NB4 (cell line): ENCODE data around the gene CAPN8.

Experiments
- MYC ChIP-seq: IDR thresholded peaks from 2 replicates; pipeline ENCODE4 v1.6.1; 2011; ENCODE audit warnings: low read depth, low read length
- TF ChIP-seq, protein P1 (sequence below): IDR thresholded peaks from one replicate; pipeline ENCODE4 v1.5.1; 2012; ENCODE audit warnings: low read depth, low read length

GRCh38 chr1:223714421-223714724, 48.9 kb upstream of the CAPN8 start:
- TF ChIP-seq, protein P1, sequence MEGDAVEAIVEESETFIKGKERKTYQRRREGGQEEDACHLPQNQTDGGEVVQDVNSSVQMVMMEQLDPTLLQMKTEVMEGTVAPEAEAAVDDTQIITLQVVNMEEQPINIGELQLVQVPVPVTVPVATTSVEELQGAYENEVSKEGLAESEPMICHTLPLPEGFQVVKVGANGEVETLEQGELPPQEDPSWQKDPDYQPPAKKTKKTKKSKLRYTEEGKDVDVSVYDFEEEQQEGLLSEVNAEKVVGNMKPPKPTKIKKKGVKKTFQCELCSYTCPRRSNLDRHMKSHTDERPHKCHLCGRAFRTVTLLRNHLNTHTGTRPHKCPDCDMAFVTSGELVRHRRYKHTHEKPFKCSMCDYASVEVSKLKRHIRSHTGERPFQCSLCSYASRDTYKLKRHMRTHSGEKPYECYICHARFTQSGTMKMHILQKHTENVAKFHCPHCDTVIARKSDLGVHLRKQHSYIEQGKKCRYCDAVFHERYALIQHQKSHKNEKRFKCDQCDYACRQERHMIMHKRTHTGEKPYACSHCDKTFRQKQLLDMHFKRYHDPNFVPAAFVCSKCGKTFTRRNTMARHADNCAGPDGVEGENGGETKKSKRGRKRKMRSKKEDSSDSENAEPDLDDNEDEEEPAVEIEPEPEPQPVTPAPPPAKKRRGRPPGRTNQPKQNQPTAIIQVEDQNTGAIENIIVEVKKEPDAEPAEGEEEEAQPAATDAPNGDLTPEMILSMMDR: no peak
- TF ChIP-seq MYC: no peak
